NCI-H1436 (cell line): ENCODE results near the gene ELOVL1.

Experiments used
- DNase-seq: peaks from one replicate; lab custom pipeline; 2025; lab: John Stamatoyannopoulos, UW

ELOVL1 gene

DNA sequence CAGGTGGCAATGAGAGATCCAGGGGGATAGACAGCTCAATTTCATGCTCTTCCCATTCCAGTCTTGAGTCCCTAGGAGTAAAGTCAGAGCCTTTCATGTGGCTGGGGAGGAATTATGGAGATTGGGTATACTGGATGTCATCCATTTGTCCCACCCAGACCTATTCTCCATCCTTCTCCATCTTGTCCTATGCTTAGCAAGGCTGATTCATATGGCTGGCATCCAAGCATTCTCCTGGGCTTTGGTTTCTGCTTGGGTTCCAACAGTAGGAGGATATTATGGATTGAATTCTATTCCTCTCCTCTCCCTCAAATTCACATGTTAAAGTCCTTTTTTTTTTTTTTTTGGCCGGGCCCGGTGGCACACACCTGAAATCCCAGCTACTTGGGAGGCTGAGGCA is 12.9 kb downstream of the ELOVL1 start:
- DNase-seq: no peak

DNA sequence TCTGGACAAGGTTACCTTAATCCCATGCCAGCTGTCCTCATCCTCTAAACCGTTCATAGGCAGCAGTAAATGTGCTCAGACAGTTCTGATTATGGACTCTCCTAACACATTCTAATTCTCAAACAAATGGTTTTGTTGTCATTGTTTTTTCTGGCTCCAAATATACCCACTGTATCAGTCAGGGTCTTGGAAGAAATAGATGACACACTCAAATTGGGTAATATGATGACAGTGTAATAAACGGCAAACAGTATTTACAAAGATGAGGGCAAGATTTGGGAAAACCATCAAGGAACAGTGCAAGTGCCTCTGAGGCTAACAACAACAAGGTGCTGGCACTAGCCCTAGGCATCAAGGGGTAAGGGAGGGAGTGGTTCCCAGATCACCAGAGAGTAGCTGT is 13.3 kb downstream of the ELOVL1 start:
- no peak for DNase-seq

DNA sequence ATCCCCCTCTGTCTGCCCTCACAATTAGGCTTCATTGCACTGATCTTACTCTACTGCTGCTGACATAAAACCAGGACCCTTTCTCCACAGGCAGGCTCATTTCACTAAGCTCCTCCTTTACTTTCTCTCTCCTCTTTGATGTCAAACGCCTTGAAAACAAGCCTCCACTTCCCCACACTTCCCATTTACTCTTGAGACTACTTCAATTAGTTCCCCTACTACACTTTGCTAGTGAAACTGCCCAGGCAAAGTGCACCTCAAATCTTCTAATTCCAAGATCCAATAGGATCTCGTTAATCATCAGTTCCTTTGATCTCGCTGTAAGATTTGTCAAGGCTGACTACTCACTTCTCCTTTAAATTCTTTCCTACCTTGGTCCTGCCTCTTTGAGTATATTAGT is 14.9 kb downstream of the ELOVL1 start:
- DNase-seq: no peak

DNA sequence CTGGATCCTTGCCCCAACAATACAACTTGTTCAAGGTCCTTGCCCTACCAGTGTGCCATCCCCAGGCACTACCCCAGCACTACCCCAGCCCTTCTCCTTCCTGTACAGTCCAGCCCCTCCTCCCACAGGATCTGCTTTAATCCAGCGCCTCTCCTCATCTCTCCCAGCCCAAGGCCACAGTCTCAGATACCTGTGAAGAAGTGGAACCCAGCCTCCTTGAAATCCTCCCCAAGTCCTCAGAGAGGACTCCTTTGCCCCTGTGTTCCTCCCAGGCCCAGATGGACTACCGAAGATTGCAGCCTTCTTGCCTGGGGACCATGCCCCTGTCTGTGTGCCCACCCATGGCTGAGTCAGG is 15.5 kb downstream of the ELOVL1 start:
- no peak for DNase-seq

DNA sequence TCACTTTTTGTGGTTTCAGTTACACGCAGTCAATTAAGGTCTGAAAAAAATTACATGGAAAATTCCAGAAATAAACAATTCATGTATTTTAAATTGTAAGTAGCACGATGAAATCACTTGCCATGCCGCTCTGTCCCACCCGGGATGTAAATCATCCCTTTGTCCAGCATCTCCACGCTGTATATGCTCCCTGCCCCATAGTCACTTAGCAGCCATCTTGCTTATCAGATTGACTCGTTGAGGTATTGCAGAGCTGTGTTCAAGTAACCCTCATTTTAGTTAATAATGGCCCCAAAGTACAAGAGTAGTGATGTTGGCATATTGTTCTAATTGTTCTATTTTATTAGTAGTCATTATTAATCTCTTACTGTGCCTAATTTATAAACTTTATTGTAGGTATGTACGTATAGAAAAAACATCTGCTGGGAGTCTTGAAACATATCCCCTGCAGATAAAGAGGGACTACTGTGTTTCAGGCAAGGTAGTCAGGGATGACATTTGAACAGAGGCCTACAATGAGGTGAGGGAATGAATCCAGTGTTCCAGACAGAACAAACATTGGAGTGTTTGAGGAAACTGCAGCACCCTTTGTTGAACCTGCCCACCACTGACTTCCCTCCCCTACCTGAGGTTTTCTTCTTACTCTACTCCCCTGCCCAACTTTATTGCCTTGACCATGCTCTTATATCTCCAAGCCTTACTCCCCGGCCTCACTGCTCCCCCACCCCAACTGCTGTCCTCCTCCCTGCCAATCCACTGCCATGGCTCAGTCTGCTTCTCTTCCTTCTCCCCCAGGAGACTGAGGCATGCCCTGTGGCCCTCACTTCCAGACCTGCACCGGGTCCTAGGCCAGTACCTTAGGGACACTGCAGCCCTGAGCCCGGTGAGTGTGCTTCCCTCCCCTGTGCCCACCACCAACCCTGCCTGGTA is 16.1 kb downstream of the ELOVL1 start:
- DNase-seq: no peak

DNA sequence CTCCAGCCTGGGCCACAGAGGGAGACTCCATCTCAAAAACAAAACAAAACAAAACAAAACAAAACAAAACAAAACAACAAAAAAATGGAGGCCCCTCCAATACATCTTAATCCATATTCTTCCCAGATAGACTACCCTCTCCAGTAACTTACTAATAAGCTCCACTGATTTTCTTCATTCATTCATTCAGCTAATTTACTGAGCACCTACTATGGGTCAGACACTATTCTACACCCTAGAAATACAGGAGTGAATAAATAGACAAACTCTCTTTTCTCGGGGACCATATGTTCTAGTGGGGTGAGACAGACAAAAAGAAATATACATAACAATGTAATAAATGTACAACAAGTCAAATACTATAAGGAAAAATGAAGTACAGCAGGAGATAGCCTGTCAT is 16.8 kb downstream of the ELOVL1 start:
- no peak for DNase-seq

DNA sequence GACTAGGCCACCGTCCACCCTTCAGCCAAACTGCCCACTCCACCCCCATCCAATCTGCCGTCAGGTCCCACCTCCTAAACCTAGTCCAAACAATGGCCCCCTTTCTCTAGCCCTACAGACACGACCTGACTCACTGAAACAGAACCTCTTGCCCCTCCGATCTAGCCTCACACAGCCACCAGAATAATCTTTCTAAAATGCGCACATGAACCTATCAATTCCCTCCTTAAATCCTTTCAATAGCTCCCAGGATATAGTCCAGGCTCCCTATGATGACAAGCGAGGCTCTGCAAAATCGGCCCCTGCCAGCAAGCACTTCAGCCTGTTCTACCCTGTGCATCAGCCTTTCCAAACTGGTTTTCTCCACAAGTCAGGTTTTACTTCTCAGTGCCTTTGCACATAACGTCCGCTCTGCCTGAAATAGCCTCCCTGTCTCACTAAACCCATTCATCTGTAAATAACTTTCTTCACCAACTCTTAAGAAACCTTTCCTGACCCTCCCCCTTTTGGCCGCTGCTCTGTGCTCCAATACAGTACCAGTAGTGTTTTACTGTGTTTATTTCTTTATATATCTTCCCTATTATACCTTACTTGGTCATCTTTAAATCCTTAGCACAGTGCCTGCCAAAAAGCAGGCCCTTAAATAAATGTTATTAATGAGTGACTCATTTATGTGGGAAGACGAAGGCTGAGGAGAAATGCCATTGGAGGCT is 18.1 kb downstream of the ELOVL1 start:
- DNase-seq: no peak

DNA sequence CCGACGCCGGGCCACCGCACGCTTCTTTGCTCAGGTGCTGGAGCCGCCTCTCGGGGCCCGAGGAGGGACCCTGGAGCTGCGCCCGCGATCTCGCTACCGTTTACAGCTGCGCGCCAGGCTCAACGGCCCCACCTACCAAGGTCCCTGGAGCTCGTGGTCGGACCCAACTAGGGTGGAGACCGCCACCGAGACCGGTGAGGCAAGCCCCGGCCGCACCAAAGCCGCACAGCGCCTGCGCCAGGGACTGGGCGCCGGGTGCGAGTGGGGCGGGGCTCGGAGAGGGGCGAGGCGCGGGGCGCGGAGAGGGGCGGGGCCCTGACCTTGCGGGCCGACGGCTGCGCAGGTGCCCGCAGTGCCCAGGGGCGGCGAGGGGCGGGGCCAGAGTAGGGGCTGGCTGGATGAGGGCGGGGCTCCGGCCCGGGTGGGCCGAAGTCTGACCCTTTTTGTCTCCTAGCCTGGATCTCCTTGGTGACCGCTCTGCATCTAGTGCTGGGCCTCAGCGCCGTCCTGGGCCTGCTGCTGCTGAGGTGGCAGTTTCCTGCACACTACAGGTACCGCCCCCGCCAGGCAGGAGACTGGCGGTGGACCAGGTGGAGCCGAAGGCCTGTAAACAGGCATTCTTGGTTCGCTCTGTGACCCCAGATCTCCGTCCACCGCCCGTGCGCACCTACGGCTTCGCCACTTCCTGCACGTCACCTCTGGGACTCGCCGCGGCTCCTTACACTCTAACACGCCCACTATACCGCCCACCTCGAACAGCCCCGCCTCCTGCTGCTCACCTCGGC is 18.8 kb downstream of the ELOVL1 start:
- DNase-seq: peak; percentile 93

DNA sequence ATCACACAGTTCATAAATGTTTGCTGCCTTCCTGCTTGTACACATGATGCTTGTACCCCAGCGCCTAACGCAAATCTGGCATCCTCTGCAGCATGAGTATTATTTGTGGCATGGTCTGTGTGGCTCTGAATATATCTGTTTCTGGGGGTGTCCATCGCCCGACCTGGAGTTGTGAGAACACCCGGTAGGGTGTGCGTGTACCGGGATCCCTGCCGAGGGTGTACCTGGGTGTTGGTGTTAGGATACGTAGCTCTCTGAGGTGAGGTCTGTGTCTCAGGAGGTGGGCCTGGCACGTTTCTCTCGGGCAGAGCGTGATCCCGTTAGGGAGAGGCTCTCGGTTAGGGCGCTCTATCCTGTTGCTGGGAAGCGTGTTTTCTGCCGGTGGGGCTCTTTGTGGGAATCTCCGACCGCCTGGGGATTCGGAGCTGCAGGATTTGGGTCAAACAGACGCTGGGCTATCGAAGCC is 19.4 kb downstream of the ELOVL1 start:
- DNase-seq: peak; percentile 50

DNA sequence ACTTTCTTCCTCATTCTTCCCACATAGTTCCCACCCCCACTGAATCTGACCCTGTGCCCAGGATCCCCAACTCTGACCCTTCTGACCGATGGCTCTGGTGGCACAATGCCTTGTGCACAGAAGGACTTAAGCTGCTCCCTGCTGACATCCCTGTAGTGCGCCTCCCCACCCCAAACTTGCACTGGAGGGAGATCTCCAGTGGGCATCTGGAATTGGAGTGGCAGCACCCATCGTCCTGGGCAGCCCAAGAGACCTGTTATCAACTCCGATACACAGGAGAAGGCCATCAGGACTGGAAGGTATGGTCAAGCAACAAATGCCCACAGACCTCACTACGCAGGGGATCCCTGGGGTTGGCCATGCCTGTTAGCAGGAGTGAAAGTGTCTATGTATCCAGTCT is 21.2 kb downstream of the ELOVL1 start:
- no peak for DNase-seq

DNA sequence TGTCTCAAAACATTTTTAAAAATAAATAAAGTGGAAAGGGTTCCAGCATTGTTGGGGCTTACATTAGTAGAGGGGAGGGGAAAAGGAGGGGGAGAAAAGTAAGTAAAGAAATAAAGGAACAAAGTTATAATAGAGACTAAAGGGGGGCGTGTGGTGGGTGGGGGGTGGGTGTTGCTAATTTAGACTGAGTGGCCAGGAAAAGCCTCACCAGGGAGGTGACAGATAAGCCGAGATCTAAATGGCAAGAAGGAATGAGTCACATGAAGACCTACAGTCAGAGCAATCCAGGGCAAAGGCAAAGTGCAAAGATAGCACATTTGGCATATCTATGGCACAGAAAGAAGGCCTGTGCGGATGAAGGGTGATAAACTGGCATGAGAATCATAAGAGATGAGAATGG is 22.7 kb downstream of the ELOVL1 start:
- no peak for DNase-seq

DNA sequence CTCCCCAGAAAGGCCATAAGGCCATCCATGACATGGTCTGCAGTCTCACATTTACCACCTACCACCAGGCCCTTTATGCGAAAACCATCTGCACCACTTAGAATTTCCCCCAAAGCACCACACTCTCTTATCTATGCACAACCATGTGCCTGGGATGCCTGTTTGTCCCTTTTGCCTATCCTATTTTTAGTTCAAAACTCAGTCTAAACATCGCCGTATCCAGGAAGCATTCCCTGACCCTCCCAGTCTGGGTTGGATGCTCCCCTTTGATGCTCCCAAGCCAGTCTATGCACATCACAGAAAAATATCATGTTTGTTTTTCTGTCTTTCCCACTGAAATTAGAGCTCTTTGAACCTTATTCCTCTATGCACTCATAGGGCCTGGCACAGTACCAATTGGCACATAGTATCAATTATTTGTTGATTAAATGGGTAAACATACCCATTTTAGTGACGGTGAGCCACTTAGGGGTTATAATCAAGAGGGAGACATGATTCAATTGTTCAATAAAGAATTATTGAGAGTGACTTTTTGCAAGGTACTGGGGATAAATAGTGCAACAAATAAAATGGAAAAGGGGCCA is 23.5 kb downstream of the ELOVL1 start:
- DNase-seq: no peak

DNA sequence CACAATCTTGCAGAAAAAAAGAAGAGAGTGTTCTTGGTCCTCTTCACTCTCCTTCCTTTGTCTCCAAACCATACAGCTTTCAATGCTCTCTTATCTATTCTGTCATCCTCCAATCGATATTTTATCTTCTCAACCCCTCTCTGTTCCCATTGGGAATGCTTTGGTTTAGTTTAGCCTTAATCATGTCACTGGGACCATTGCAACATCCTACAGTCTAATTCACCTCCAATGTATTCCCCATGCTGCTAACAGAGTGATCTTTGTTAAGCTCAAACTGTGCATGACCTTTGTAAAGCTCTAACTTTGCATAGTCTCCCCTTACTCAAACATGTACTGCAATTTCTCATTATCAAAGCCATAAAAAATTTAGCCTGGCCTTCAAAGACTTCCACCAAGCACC is 27.3 kb downstream of the ELOVL1 start:
- no peak for DNase-seq

DNA sequence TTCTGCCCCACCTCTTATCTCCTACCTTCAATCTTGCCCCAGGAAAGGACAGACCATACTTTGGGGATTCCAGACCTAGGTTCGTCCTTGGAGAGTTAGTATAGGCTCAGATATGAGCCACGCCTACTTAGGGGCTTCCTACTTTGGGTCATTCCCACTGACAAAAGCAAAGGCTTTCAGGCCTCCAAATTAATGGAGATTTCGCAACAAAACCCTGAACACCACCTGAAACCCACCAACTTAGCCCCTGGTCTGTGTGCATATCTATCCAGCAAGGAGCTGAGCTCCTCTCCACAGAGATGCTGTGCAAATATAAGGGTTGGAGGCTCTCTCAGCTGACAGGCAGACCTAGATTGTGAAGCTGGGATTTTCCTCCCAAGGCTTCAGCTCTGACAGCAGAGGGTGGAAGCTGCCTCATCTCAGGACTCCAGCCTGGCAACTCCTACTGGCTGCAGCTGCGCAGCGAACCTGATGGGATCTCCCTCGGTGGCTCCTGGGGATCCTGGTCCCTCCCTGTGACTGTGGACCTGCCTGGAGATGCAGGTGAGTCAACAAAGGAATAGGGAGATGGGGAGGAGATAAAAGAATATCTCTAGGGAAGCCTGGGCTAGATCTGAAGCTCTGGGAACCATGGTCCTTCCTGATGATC is 28.1 kb downstream of the ELOVL1 start:
- no peak for DNase-seq

DNA sequence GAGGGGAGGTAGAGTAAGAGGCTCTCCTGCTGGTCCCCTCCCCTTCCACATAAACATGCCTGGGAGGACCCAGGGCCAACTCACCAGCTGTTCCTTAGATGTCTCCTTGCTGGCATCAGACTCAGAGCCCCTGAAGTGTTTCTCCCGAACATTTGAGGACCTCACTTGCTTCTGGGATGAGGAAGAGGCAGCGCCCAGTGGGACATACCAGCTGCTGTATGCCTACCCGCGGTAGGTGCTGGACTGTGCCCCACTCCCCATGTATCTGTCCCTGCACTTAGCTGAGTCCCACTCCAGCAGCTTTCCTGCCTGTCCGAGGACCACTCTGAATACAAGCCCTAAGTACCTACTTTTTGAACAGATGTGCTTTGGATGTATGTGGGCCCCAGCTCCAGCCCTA is 29.8 kb downstream of the ELOVL1 start:
- no peak for DNase-seq

DNA sequence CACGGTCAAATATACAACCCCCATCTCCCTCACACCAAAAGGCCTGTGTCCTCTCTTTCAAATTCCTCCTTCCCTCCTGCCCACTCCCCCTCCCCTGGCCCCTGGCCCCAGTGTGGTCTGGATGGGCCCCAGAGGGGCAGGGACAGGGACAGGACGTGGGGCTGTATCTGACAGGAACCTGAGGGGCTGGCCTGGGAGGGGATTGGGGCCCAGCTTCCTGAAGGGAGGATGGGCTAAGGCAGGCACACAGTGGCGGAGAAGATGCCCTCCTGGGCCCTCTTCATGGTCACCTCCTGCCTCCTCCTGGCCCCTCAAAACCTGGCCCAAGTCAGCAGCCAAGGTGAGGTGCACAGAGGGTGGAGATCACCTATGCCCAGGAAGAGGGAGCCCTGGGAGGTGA is 30.2 kb downstream of the ELOVL1 start, which contains the start of gene MPL:
TSS of gene MPL (plus strand) at position 231 of the 400 bp plus-strand sequence. CDS start at position 262, 31 bp downstream.
- DNase-seq: no peak

DNA sequence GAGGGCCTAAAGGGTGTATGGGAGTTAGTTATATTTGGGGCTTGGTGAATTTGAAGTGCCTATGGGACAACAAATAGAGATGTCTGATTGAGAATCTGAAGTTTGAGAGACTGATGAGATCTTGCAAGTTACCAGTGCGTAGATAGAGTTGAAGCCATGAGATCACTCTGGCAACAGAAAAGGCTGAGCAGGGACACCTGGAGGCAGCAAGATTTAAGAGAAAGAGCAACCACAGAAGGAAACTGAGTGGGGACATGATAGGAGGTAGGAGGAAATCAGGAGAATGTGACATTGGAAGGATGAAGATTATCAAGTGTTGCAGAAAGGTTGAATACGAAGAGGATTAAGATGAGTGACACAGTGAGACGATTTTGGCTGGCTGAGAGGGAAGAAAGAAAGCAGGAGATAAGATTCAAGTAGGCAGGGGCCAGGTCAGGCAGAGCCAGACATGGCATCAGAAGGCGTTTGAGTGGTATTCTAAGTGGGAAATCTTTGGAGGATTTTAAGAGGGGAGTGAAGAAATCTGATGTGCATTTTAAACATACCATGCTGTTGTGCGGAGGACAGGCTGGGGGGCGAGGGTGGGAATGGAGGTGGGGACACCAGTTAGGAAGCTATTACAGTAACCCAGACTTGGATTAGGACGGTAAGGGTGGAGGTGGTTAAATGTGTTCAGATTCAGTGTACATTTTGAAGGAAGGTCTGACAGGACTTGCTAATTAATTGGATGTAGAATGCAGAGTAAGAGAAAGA is 33.2 kb downstream of the ELOVL1 start:
- DNase-seq: no peak

DNA sequence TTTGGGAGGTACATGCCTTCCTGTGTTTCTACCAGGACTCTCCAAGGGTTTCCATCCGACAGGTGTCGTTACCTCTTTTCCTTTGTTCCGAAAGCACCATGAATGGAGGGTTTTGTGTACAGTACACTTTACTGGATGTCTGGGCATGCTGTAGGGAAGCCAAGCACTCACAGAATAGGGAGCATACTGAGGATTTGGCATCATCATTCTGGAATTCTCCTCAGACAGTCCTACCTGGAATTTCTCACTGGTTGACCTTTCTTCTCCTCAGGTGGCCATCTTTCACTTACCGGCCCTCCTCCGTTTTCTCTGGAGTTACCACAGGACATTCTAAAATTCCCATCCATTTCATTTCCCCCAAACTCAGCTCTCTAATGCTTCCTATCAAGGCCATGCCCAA is 36.1 kb downstream of the ELOVL1 start:
- DNase-seq: no peak

DNA sequence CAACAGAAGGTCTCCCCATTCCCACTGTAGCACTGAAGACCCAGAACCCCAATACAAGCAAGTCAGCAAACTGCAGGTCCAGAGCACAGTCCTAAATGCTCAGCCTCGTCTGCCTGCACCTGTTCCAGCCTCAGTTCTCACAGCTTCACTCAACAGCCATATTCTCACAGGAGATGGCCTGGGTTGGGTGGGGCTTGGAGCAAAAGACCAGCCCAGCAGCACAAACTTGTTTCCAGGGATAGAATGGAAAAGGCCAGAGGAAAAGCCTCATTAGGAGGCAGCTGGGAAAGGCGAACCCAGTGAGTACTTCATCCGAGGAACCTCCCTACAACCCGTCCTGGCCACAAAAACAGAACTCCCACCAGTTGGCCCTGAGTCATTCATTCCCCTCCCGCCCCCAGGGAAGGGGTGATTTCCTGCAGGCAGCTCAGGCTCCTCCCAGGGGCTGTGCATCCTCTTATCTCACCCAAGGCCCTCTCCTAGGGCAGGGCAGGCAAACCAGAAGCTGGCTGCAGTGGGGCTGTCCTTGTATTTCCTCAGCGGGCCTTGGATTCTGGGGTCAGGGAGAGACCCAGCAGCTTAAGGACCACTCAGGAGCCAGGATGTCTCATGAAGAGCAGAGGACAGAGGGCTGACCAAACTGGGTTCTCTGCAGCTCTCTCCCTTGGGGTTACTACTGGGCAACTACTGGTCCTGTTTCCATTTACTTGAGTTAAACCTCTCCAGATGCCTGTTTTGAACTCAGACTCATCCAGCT is 37.6 kb downstream of the ELOVL1 start:
- DNase-seq: no peak
